Skin of body (tissue), 2 donors: ENCODE data around the gene IGF2BP2. TPM values are rescaled to one million over a fixed set of nuclear protein-coding genes. Genes with fewer than 3 reads are reported as not detected.
"Not testable (repeated sequence)": the region's sequence is repeated elsewhere in the genome, so short reads cannot be mapped to it uniquely, and the experiment has no call there.

Experiments used
- DNase-seq: peaks from one replicate; lab custom pipeline; 2025; lab: John Stamatoyannopoulos, UW
- total RNA-seq: library from RNA; depleted of rRNA; stranded (reverse); fragments of >200 nt; gene quantifications from one replicate; pipeline ENCODE4 v1.2.3, GENCODE V29; 2014

IGF2BP2 gene
- total RNA-seq, 1 donor from 2014 or later, result 39.1 TPM

DNA sequence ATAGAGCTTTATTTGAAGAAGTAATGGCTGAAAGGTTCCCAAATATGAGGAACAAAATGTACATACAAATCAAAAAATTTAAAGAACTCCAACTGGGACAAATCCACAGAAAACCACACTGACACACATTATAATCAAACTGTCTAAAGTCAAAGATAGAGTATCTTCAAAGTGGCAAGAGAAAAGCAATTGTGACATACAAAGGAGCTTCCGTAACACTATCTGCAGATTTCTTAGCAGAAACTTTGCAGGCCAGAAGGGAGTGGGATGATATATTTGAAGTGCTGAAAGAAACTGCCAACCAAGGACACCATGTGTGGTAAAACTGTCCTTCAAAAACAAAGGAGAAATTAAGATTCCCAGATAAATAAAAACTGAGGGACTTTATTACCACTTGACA is 146.8 kb downstream of the IGF2BP2 start:
- DNase-seq, result no peak

DNA sequence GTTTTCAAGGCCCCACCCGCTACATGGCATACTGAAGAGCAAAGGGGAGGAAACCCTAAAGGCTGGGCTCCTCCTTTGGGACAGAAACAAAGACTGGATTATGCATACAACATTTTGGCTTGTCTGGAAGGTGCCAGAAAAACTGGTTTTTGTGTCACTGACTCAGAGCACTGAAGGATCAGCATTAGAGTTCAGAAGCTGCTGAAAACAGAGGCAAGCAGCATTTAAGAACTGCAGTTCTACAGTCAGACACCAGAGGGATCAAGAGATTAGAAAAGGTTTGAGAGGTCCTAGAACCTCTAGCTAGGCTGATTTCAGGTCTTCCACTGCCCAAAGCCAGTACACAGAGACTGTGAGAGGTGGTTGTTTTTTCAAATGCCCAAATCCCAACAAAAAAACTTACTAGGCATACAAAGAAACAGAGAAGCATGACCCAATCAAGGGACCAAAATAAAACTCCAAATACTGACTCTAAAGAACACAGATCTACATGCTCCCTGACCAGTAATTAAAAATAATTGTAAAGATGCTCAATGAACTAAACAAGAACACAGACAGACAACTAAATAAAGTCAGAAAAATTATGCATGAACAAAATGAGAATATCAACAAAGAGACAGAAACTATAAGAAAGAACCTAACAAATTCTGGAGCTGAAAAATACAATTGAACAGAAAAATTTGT is 147.6 kb downstream of the IGF2BP2 start:
- DNase-seq, result peak; percentile 23

DNA sequence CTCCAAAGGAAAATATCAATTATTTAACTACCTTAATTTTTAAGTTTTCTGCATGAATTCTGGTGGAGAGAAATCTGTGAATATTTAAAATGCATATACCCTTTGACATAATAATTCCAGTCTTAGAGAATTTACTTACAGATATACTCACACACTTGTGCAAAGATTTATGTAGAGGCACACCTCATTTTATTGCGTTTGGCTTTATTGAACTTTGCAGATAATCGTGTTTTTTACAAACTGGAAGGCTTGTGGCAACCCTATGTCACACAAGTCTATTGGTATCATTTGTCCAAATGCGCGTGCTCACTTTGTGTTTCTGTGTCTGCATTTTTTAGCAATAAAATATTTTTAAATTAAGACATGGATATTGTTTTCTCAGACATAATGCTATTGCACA is 157.3 kb downstream of the IGF2BP2 start:
- no peak for DNase-seq

DNA sequence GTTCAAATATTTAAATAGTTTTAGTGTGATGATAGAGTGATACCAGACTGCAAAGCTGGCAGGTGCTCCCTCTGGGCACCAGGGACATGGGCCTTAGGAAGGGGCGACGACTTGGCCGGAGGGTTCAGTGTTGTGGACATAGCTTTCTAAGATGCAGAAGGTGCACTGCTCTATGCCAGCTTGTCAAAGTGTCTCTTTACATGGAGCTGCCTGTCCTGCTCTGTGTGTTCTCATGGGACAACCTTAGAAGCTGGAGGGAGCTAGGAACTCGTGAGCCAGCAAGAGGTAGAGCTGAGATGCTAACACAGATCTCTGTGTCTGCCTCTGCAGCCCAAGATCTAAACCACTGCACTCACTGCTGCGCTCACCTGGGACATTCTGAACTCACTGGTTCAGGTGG is 160.9 kb downstream of the IGF2BP2 start:
- no peak for DNase-seq

DNA sequence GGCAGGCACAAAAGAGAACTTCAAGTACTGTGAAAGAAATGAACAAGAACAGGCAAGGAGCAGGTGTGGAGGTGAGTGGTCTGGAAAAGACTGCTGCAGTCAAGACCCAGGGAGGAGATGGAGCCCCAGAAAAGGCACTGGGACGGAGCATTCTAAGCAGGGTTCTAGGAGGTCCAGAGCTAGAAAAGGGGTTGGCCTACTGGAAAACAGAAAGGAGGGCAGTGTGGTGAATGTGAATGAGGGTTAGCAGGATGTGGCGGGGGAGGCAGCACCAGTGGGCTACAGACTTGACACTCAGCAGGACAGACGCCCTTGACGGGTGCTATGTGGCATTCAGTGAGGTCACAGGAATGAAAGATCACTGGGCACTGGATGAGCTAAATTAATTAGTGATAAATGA is 163.1 kb downstream of the IGF2BP2 start:
- DNase-seq, result no peak

DNA sequence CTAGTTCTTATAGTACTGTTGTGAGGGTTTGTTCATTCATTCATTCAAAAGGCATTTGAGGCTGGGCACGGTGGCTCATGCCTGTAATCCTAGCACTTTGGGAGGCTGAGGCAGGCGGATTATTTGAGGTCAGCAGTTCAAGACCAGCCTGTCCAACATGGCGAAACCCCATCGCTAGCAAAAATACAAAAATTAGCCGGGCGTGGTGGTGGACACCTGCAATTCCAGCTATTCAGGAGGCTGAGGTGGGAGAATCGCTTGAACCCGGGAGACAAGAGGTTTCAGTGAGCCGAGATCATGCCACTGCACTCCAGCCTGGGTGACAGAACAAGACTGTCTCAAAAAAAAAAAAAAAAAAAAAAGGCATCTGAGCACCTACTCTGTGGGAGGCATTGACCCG is 163.5 kb downstream of the IGF2BP2 start:
- DNase-seq, result not testable (repeated sequence)

DNA sequence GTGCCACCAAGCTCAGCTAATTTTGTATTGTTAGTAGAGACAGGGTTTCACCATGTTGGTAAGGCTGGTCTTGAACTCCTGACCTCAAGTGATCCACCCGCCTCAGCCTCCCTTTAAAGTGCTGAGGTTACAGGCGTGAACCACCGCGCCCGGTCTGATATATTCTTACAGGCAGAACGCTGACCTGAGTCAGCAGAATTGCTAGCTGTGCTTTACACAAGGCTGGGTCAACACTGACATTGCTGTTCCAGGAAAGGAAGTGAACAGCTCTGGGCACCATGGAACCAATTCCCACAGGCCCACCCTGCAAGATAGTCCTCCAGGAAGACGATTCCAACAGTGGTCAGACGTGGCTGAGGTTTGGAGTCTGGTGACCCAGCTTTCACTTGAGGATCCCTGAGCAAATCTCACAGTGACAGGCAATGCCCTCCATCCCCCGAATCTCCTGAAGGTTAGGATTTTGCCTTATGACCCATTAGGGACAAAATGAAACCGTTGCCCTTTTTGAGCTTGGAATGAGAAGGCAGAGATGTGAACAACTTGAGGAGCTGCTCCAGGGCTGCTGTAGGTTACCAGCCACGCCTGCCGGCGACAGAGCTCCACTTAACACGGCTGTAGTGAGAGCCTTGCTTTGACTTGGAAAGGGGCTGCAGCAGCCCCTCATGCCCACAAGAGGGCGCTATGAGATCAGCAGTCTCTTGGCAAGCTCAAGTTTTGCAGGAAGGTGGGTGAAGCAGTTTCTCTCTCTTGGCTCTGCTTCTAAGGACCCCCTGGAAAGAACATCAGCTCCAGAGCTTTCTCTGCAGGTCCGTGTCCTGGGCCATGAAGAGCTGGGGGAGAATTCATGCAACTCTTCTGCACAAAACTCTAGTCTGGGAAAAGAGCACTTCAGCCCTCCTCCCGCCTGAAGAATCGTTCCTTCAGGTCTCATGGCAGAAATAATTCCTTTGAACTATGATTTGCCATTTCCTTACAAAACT is 164.6 kb downstream of the IGF2BP2 start:
- DNase-seq, result peak; percentile 45

DNA sequence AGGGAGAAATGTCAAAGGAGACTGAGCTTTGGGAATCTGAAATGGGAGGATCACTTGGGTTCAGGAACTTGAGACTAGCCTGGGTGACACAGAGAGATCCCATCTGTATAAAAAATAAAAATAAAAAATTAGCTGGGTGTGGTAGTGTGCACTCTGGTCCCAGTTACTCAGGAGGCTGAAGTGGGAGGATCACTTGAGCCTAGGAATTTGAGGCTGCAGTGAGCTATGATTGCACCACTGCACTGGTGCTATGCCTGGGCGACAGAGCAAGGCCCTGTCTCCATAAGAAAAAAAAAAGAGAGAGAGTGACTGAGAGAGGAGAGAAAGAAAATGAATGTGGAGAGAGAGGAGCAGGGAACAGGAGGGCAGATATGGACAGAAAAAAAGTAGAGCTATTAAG is 165.9 kb downstream of the IGF2BP2 start:
- DNase-seq, result no peak

DNA sequence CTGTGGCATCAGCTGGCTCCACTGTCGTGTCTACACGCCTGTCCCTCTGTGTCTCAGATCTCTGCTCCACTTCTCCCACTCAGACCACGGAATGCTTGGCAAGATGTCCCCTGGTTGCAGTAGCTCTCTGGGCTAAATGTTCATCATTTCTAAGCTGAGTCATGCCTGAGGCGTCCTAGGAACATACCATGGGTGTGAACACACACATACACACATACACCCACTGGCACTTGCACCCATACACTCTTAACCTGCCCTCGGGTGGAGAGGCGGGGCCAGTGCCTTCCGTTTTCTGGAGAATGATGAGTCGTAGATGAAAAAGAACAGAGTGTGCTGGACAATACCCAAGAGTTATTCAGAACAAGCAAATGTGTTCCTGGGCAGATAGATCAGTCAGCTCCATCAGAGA is 166.3 kb downstream of the IGF2BP2 start:
- DNase-seq, result no peak

DNA sequence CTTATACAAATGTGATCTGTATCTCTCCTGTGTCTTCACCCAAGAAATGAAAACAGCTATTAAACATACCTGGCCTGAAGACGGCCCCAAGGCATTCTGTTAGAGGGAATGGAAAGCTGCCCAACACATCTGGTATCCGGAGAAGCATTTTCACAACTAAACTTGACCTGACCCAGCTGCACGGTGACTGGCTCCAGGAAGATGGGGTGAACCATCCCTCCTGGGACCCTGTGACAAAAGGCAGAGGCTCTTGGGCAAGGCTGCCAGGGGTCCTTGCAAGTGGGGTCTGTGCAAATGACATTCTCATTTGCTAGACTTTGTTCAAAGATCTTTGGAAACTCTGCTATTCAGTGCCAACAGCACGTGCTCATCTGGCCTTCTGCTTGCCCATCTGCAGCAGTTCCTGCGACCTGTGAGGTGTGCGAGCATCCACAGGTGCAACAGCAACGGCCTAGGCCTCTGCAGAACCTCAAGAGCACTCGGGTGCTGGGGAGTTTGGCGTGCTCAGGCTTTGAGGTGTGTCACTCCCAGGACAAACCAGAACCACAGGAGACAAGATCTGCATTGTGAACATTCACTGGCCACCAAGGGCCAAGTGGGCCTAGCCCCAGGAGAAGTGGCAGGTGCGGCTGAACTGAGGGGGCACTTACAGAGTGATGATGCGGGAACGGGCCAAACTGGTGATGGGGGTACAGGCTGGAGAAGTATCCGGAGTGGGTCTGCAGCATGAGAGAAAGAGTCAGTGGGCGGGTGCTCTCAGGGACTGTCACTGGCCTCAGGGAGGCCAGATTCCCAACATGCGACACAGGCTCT is 166.9 kb downstream of the IGF2BP2 start:
- DNase-seq, result no peak

DNA sequence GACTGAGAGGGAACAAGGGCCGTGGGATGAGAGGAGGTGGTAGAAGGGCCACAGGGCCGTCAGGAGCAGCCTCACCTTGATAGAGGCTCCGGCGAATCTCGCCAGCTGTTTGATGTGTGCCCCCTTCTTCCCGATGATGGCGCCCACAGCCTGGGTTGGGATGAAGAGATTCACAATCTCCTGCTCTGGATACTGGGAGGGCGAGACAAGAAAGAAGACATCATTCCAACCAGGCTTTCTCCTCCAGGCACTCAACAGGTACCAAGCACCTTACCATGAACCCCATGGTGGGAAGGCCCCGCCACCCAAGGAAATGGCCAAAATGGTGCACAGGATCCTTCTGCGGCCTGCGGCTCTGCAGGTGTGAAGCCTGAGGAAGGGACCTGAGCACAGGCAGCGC is 167.6 kb downstream of the IGF2BP2 start:
- no peak for DNase-seq

DNA sequence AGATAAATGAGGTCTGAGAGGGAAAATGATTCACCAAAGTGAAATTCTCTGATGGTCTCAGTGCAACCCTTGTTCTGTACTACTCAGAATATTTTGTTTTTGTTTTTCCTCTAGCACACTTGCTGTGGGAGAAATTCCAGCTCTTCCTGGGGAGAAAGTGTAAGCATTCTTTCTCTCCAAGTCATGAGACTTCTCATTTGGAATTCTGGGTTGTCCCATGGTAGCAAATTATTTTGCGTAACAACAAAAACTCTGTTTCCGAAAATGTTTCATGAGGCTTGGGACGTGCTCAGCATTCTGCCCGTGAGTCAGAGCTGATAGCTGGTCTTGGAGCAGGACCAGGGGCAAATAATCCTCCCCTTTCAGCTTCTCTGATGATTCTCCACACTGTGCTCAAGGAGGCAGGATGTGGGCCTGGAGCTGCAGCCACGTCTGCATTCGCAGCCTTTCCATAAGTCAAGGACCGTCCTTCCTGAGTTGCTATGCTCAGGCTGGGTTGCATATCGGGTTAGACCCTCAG is 168.5 kb downstream of the IGF2BP2 start:
- no peak for DNase-seq

DNA sequence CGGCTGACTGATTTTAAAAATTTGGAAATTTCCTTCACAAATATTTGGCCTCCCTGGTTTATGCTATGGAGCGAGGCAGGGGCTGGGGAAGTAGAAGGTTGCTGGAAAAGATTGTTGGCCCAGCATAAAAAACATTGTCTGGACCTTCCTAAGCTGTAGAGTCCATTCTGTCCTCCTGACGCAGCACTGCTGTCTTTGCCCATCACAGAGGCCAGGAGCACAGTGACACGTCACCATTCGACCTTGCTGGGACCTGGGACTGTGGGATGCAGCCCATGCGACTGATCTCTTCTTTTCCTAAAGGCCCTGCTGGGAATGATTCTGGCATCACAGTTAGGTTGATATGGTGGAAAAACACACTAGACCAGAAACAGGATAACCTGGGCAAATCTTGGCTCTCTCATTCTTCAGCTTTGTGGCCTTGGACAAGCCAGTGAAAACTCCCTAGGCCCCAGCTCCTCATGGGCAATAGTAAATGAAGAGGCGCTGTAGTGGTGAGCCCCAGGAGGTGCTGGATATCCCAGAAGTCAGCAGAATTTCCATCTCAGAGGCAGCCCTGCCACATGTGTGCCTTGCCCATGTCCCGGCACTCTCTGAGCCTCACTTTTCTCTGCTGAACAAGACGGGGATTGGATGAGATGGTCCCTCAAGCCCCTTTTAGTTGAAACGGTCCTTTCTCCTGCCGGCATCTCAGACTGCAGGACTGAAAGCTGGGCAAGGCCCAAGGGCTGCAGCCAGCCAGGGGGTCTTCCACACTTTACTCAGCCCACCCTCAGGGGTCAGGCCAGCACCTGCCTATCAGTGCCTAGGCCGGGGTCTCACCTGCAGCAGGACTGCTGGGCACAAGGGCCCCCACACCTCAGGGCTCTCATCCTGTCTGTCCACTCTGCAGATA is 169.2 kb downstream of the IGF2BP2 start:
- DNase-seq, result no peak

DNA sequence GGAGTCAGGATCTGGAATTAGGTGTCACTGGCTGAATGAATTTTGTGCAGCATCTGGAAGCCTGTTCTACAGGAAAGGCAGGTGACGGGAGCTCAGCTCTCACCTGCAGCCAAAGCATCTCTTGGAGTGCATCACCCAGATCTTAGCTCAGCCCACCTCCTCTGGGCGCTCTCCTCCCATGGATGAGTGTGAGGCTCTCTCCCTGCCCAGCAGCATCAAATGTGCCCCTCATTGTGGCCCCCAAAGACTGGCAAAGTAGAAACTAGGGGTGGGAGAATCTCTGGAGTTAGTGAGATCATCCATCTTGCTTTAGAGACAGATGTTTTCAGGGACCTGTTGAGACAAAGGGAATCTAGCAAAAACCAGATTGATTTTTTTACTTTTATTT is 170.1 kb downstream of the IGF2BP2 start:
- no peak for DNase-seq

DNA sequence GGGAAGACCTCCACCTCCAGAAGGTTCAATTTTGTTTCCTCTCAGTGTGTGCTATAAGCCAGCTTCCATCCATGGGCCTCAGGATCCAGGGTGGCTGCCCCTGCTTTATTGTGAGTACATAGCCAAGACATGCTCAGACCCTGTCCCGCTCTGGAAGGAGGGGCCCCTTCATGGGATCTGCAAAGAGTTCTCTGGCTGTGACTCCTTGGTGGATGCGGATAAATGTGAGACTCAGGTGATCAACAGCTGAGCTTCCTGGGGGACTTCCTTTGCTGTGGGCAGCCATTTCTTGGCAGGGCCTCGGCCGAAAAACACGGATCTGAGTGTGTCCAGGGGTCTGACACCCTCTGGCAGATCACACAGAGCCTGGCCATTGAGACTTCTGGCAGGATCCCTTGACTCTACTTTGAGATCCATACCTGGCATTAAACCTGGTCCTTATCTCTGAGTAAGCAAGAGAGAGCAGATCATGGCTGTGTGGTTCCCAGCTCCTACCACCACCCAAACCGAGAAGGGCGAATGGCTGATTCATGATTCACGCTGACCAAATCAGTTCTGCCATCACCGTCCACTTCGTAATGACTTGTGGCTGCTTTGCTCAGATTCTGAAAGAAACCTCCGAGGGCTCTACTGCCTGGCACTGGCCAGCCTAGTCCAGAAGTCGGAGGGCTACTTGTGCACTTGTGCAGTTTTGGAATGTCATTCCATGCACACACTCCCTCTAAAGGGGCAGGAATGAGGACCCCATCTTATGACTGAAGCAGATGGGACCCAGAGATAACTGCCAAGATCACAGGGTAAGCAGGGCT is 170.7 kb downstream of the IGF2BP2 start:
- no peak for DNase-seq

DNA sequence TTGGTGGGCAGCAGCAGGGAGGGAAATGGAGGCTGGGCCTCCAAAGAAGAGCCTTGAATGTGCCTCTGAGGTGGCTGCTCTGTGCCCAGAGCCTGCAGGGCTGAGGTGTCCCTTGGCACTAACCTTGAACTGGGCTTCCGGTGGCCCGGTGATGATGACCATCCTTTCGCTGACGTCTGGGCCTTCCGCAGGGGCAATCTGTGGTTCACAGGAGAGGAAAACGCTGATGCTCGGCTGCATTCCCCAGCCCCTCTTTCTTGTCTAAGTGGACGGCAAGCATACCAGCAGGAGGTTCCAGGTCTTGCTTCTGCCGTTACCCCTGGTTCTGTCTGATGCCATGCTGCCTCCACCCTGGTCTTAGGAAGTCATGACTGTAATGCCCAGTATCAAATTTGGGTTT is 172.9 kb downstream of the IGF2BP2 start:
- DNase-seq, result no peak

DNA sequence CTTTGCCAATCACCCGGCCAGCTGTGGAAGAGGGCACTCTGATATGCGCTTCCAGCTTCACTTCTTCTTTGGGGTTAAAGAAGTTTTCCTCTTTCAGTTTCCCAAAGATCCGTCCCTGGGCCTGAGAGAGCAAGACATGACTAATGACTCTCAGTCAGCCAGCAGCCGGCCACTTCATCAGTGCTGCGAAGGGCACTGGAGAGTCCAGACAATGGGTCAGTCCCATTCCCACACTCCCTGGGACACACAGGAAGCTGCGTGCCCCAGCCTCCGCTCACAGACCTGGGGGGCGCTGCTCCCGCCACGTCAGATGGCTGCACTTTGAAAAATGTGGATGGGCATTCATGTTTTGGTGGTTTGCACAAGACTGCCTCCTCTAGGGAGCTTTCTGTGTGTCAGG is 175.4 kb downstream of the IGF2BP2 start:
- no peak for DNase-seq

DNA sequence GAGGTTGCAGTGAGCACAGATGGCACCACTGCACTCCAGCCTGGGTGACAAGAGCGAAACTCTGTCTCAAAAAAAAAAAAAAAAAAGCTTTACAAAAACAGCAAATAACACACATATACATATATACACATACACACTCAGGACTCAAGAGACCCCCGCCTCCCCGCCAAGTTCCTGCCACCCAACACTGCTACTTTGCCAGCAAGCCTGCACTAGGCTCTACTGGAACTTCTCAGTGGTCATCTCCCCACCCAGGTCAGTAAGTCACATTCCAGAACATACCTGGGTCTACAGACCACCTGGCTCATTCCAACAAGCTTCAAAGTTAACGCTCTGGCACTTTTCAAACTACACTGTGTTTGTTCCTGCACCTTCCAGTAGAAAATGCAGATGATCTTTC is 176.4 kb downstream of the IGF2BP2 start:
- DNase-seq, result no peak

DNA sequence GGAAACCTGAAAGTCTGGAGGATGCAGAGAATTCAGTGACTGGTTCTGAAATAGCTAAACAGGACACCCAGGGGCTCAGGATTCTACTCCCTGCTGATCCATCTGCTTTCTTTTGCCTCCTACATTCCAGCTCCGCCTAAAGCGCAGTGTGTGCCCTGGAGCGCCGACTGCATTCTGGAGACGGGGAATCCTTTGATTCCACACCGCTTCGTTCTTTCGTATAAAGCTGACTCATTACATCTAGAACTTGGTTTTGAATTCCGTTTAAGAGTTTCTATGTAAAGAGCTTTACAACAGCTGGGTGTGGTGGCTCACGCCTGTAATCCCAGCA is 177.0 kb downstream of the IGF2BP2 start:
- no peak for DNase-seq
